ENCODE results near the gene IRX5.

IRX5 gene

GRCh38 chr16:54936201-54936978, 5.7 kb downstream of the IRX5 start:
- TF ChIP-seq, protein P1, sequence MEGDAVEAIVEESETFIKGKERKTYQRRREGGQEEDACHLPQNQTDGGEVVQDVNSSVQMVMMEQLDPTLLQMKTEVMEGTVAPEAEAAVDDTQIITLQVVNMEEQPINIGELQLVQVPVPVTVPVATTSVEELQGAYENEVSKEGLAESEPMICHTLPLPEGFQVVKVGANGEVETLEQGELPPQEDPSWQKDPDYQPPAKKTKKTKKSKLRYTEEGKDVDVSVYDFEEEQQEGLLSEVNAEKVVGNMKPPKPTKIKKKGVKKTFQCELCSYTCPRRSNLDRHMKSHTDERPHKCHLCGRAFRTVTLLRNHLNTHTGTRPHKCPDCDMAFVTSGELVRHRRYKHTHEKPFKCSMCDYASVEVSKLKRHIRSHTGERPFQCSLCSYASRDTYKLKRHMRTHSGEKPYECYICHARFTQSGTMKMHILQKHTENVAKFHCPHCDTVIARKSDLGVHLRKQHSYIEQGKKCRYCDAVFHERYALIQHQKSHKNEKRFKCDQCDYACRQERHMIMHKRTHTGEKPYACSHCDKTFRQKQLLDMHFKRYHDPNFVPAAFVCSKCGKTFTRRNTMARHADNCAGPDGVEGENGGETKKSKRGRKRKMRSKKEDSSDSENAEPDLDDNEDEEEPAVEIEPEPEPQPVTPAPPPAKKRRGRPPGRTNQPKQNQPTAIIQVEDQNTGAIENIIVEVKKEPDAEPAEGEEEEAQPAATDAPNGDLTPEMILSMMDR (IDR thresholded peaks at IDR 0.05; ENCODE audit: insufficient read depth, low read length, missing control alignments) = no peak
- ChIA-PET CTCF (interaction anchor here (0.8 to 4.0 kb wide), 12 partner anchors 9 to 1382 kb away, joined by 3 to 25 read pairs (median 4); no protein-coding TSS in a partner anchor), POLR2A (interaction anchor here (0.7 to 1.6 kb wide), 2 partner anchors 651 to 1147 kb away, joined by 3 read pairs; no protein-coding TSS in a partner anchor)
- H3K4me3 ChIP-seq (ENCODE audit: low read depth, low read length) = peak overlapping the region; percentile 54
- no peak for DNase-seq (ENCODE audit: low read depth, low spot score)

- TF ChIP-seq, protein P1 (IDR thresholded peaks at IDR 0.05; ENCODE audit: insufficient read depth, low read length, missing control alignments) = peak; percentile 86
- peak overlapping the region; percentile 54 for H3K4me3 ChIP-seq (ENCODE audit: low read depth, low read length)
- ChIA-PET CTCF (interaction anchor here (0.5 to 4.0 kb wide), 12 partner anchors 9 to 1383 kb away, joined by 3 to 25 read pairs (median 3); no protein-coding TSS in a partner anchor), POLR2A (interaction anchor here (1.6 kb wide), 1 partner anchor 652 kb away, joined by 3 read pairs; no protein-coding TSS in a partner anchor)
- DNase-seq (ENCODE audit: low read depth, low spot score) = no peak
These were observed 6.5 kb downstream of the IRX5 start for GRCh38 chr16:54936979-54937670.

GRCh38 chr16:54937671-54938211, 7.1 kb downstream of the IRX5 start:
- CTCF ChIA-PET = interaction anchor here (0.5 to 4.0 kb wide), 11 partner anchors 10 to 1169 kb away, joined by 3 to 25 read pairs (median 4); no protein-coding TSS in a partner anchor
- POLR2A ChIA-PET = no interaction called here
- TF ChIP-seq, protein P1 (IDR thresholded peaks at IDR 0.05; ENCODE audit: insufficient read depth, low read length, missing control alignments) = no peak
- peak overlapping the region; percentile 54 for H3K4me3 ChIP-seq (ENCODE audit: low read depth, low read length)
- no peak for DNase-seq (ENCODE audit: low read depth, low spot score)

DNA sequence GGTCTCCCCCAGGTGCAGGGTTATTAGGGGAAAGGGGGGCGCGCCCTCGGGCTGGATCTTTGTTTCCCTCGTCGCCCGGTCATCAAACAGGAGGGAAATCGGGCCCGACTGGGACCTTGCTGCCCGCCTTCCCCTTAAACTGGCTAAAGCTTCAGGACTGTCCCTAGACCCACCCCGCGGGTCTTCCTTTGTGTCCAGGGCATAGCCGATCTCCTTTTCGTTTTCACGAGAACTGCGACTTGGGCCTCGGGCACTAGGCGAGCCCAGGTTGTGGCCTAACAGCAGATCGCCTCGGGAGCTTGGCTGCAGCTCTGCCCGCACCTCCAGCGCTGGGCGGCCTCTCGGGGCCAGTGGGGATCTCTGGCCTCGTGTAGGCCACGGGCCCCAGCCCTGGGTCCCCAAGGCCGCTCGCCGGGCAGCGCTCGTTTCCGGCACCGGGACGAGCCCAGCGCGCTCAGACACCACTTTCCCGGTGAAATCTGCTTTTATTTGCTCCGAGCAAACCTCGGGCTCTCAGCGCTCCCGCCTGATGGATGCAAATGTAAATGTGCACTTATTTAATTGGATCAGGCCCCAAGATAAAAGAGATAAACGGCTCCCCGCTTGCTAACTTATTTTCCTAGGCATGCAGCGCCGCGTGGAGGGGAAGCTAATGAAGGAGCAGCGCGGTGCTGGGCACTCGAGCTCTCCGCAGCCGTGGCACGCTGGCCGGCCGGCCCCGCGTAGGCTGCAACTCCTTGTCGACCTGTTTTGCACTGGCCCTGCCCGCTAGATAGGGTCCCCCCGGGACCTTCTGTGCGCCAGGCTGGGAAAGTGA, 7.8 kb downstream of the IRX5 start:
- DNase-seq (ENCODE audit: low read depth, low spot score) = no peak
- TF ChIP-seq, protein P1 (IDR thresholded peaks at IDR 0.05; ENCODE audit: insufficient read depth, low read length, missing control alignments) = no peak
- no peak overlapping the region for H3K4me3 ChIP-seq (ENCODE audit: low read depth, low read length)
- ChIA-PET POLR2A (no interaction called here), CTCF (interaction anchor here (1.1 to 3.7 kb wide), 4 partner anchors 10 to 1165 kb away, joined by 3 to 25 read pairs (median 6); no protein-coding TSS in a partner anchor)

GRCh38 chr16:54939029-54939346, 8.3 kb downstream of the IRX5 start:
- CTCF ChIA-PET = interaction anchor here (1.8 to 3.7 kb wide), 2 partner anchors 9 to 16 kb away, joined by 8 to 25 read pairs; no protein-coding TSS in a partner anchor
- POLR2A ChIA-PET = no interaction called here

More at GRCh38 chr16:54939029-54939346, 8.3 kb downstream of the IRX5 start:
- no peak for DNase-seq (ENCODE audit: low read depth, low spot score)
- TF ChIP-seq, protein P1 (IDR thresholded peaks at IDR 0.05; ENCODE audit: insufficient read depth, low read length, missing control alignments) = no peak
- no peak overlapping the region for H3K4me3 ChIP-seq (ENCODE audit: low read depth, low read length)
